Uterus (tissue), 4 donors: ENCODE results near the gene SLF1. TPM values are rescaled to one million over a fixed set of nuclear protein-coding genes. Genes with fewer than 3 reads are reported as not detected.

Experiments
- DNase-seq, 2 donors: peaks; one replicate each; pipeline ENCODE4 v3.0.0-alpha.2; 2019 to 2020
- H3K27ac ChIP-seq, 2 donors: fragments of 200-600 bp; sonication (generic); 1 replicate in 1 of 2; 2 replicates in 1 of 2; pipeline ENCODE4 v1.5.1; 2016 to 2018
- H3K27me3 ChIP-seq, 2 donors: fragments of 200-600 bp; sonication (generic); one replicate each; pipeline ENCODE4 v1.5.1; 2018 to 2019; ENCODE audit warnings: control low read depth in 1 of 2
- H3K36me3 ChIP-seq, 2 donors: fragments of 200-600 bp; sonication (generic); one replicate each; pipeline ENCODE4 v1.5.1; 2019; ENCODE audit warnings: control low read depth in 1 of 2
- H3K4me1 ChIP-seq, 2 donors: fragments of 200-600 bp; sonication (generic); one replicate each; pipeline ENCODE4 v1.5.1; 2018 to 2019; ENCODE audit warnings: control low read depth in 1 of 2
- H3K4me3 ChIP-seq, 2 donors: fragments of 200-600 bp; sonication (generic); 1 replicate in 1 of 2; 2 replicates in 1 of 2; pipeline ENCODE4 v1.5.1; 2018 to 2019; ENCODE audit warnings: mild to moderate bottlenecking in 1 of 2
- H3K9me3 ChIP-seq, 2 donors: fragments of 200-600 bp; sonication (generic); one replicate each; pipeline ENCODE4 v1.5.1; 2019; ENCODE audit warnings: control low read depth in 1 of 2
- CTCF ChIP-seq, 4 experiments: fragments of 200-600 bp in 2 of 4; fragments of 450-650 bp in 2 of 4; sonication (generic) in 2 of 4; IDR thresholded peaks; one replicate each; pipeline ENCODE4 v1.5.1; 2016 to 2019; ENCODE audit warnings: antibody characterized with exemption in 4 of 4, mild to moderate bottlenecking in 2 of 4, moderate library complexity in 1 of 4
- POLR2A ChIP-seq, 2 donors: fragments of 450-650 bp; IDR thresholded peaks; one replicate each; pipeline ENCODE4 v1.6.1; 2016; ENCODE audit warnings: antibody characterized with exemption in 2 of 2, mild to moderate bottlenecking in 1 of 2, moderate library complexity in 1 of 2
- intact Hi-C: fragments of 100-400 bp; cut with DNase I; formaldehyde crosslinking; loops from one replicate; pipeline ENCODE4 v1.15.1; 2023; ENCODE audit warnings: low total_unique reads
- total RNA-seq, 4 donors: library from RNA; depleted of rRNA in 3 of 4; stranded (reverse); fragments of >200 nt in 3 of 4; gene quantifications; one replicate each; pipeline versions ENCODE4 v1.1.0 to v1.2.4, GENCODE V29; 2014 to 2023
- donor health status: DM: yes; HTN: yes; CAD: no.

SLF1 gene
- total RNA-seq, 4 donors from 2014 or later: 5.0 to 18.2 (median 11.8) TPM

- Histone ChIP-seq H3K9me3 (no peaks in the 10 kb centered on the region), H3K4me1 (peaks cover 0 to 6% of the 10 kb centered on the region in 2 donors), H3K36me3 (no peaks in the 10 kb centered on the region), H3K27ac (no peak overlapping the region), H3K4me3 (no peak overlapping the region), H3K27me3 (no peaks in the 10 kb centered on the region)
- DNase-seq: no peak
- no peak for TF ChIP-seq CTCF (IDR thresholded peaks at IDR 0.05)
- TF ChIP-seq POLR2A (IDR thresholded peaks at IDR 0.05): no peak
- intact Hi-C loops: no loop called here
Measured at GRCh38 chr5:94620256-94620655, 1.8 kb downstream of the SLF1 start.

- Histone ChIP-seq H3K4me3 (no peak overlapping the region), H3K4me1 (peaks cover 0 to 6% of the 10 kb centered on the region in 2 donors), H3K27ac (no peak overlapping the region), H3K27me3 (no peaks in the 10 kb centered on the region), H3K36me3 (no peaks in the 10 kb centered on the region), H3K9me3 (no peaks in the 10 kb centered on the region)
- intact Hi-C loops: no loop called here
- DNase-seq: no peak
- no peak for TF ChIP-seq CTCF (IDR thresholded peaks at IDR 0.05)
Measured at GRCh38 chr5:94621763-94622162, 3.3 kb downstream of the SLF1 start.

- no peak for DNase-seq
- Histone ChIP-seq H3K27me3 (no peaks in the 10 kb centered on the region), H3K4me3 (no peak overlapping the region), H3K27ac (no peak overlapping the region), H3K9me3 (no peaks in the 10 kb centered on the region), H3K36me3 (no peaks in the 10 kb centered on the region), H3K4me1 (peaks cover 0 to 6% of the 10 kb centered on the region in 2 donors)
- TF ChIP-seq POLR2A (IDR thresholded peaks at IDR 0.05) (no peak), CTCF (IDR thresholded peaks at IDR 0.05) (no peak)
- intact Hi-C loops: no loop called here
Measured at GRCh38 chr5:94623011-94623410, 4.5 kb downstream of the SLF1 start.

GRCh38 chr5:94623877-94624276 lies 5.4 kb downstream of the SLF1 start:
- Histone ChIP-seq H3K4me1 (peaks cover 0 to 6% of the 10 kb centered on the region in 2 donors), H3K27me3 (no peaks in the 10 kb centered on the region), H3K36me3 (no peaks in the 10 kb centered on the region), H3K27ac (no peak overlapping the region), H3K9me3 (no peaks in the 10 kb centered on the region), H3K4me3 (no peak overlapping the region)
- TF ChIP-seq CTCF (IDR thresholded peaks at IDR 0.05): no peak
- TF ChIP-seq POLR2A (IDR thresholded peaks at IDR 0.05): no peak
- DNase-seq: no peak
- intact Hi-C loops: no loop called here

- Histone ChIP-seq H3K4me3 (no peak overlapping the region), H3K27me3 (no peaks in the 10 kb centered on the region), H3K4me1 (no peaks in the 10 kb centered on the region), H3K27ac (no peak overlapping the region), H3K36me3 (no peaks in the 10 kb centered on the region), H3K9me3 (no peaks in the 10 kb centered on the region)
- TF ChIP-seq CTCF (IDR thresholded peaks at IDR 0.05): no peak
- TF ChIP-seq POLR2A (IDR thresholded peaks at IDR 0.05): no peak
- intact Hi-C loops: no loop called here
- no peak for DNase-seq
Measured at GRCh38 chr5:94627191-94627590, 8.7 kb downstream of the SLF1 start.
